ENCODE measurements around the gene HMX3. TPM values are rescaled to one million over a fixed set of nuclear protein-coding genes. Genes with fewer than 3 reads are reported as not detected.

Gene HMX3
- total and polyA plus RNA-seq, 9 donors: not detected

GRCh38 chr10:123133541-123134342, 2.0 kb upstream of the HMX3 start:
- peaks cover 38% of the 10 kb centered on the region for H3K4me1 ChIP-seq (ENCODE audit: control insufficient read depth, insufficient read depth, low read length)
- H3K27ac ChIP-seq (ENCODE audit: low read length): no peak overlapping the region
- H3K27me3 ChIP-seq (ENCODE audit: control insufficient read depth, insufficient read depth, low read length): peaks cover 86% of the 10 kb centered on the region
- H3K9me3 ChIP-seq (replicated peaks; ENCODE audit: control insufficient read depth, low read depth, low read length): no peaks in the 10 kb centered on the region
- H3K36me3 ChIP-seq (ENCODE audit: control insufficient read depth, insufficient read depth, low read length): no peaks in the 10 kb centered on the region
- 2% methylated on average over 24 of the region's 40 CpGs for WGBS (ENCODE audit: insufficient coverage)
- H3K4me3 ChIP-seq (ENCODE audit: low read length): no peak overlapping the region
- no peak for DNase-seq

GRCh38 chr10:123134343-123134914, 1.3 kb upstream of the HMX3 start:
- Histone ChIP-seq H3K9me3 (replicated peaks; ENCODE audit: control insufficient read depth, low read depth, low read length) (no peaks in the 10 kb centered on the region), H3K27ac (ENCODE audit: low read length) (no peak overlapping the region), H3K36me3 (ENCODE audit: control insufficient read depth, insufficient read depth, low read length) (no peaks in the 10 kb centered on the region), H3K27me3 (ENCODE audit: control insufficient read depth, insufficient read depth, low read length) (peaks cover 88% of the 10 kb centered on the region), H3K4me3 (ENCODE audit: low read length) (no peak overlapping the region), H3K4me1 (ENCODE audit: control insufficient read depth, insufficient read depth, low read length) (peaks cover 39% of the 10 kb centered on the region)
- DNase-seq: no peak
- 0% methylated on average over 37 of the region's 42 CpGs for WGBS (ENCODE audit: insufficient coverage)

- H3K27me3 ChIP-seq (ENCODE audit: control insufficient read depth, insufficient read depth, low read length): peaks cover 88% of the 10 kb centered on the region
- H3K4me1 ChIP-seq (ENCODE audit: control insufficient read depth, insufficient read depth, low read length): peaks cover 41% of the 10 kb centered on the region
- no peak overlapping the region for H3K4me3 ChIP-seq (ENCODE audit: low read length)
- H3K27ac ChIP-seq (ENCODE audit: low read length): no peak overlapping the region
- no peaks in the 10 kb centered on the region for H3K9me3 ChIP-seq (replicated peaks; ENCODE audit: control insufficient read depth, low read depth, low read length)
- under 1% methylated on average over 37 of the region's 46 CpGs for WGBS (ENCODE audit: insufficient coverage)
- no peak for DNase-seq
- no peaks in the 10 kb centered on the region for H3K36me3 ChIP-seq (ENCODE audit: control insufficient read depth, insufficient read depth, low read length)
Observed at GRCh38 chr10:123134915-123135414, 805 bp upstream of the HMX3 start.

- no peaks in the 10 kb centered on the region for H3K9me3 ChIP-seq (replicated peaks; ENCODE audit: control insufficient read depth, low read depth, low read length)
- no peak overlapping the region for H3K4me3 ChIP-seq (ENCODE audit: low read length)
- no peaks in the 10 kb centered on the region for H3K36me3 ChIP-seq (ENCODE audit: control insufficient read depth, insufficient read depth, low read length)
- DNase-seq: no peak
- no peak overlapping the region for H3K27ac ChIP-seq (ENCODE audit: low read length)
- peaks cover 41% of the 10 kb centered on the region for H3K4me1 ChIP-seq (ENCODE audit: control insufficient read depth, insufficient read depth, low read length)
- peaks cover 96% of the 10 kb centered on the region for H3K27me3 ChIP-seq (ENCODE audit: control insufficient read depth, insufficient read depth, low read length)
- under 1% methylated on average over 58 of the region's 59 CpGs for WGBS (ENCODE audit: insufficient coverage)
Observed at GRCh38 chr10:123136221-123136805, 543 bp downstream of the HMX3 start.

- no peaks in the 10 kb centered on the region for H3K36me3 ChIP-seq (ENCODE audit: control insufficient read depth, insufficient read depth, low read length)
- no peak for DNase-seq
- peaks cover 97% of the 10 kb centered on the region for H3K27me3 ChIP-seq (ENCODE audit: control insufficient read depth, insufficient read depth, low read length)
- H3K4me1 ChIP-seq (ENCODE audit: control insufficient read depth, insufficient read depth, low read length): peaks cover 41% of the 10 kb centered on the region
- no peak overlapping the region for H3K4me3 ChIP-seq (ENCODE audit: low read length)
- under 1% methylated on average over 76 of the region's 83 CpGs for WGBS (ENCODE audit: insufficient coverage)
- H3K9me3 ChIP-seq (replicated peaks; ENCODE audit: control insufficient read depth, low read depth, low read length): no peaks in the 10 kb centered on the region
- no peak overlapping the region for H3K27ac ChIP-seq (ENCODE audit: low read length)
Observed at GRCh38 chr10:123136806-123137642, 1.3 kb downstream of the HMX3 start.

GRCh38 chr10:123139165-123139520, 3.4 kb downstream of the HMX3 start:
- Histone ChIP-seq H3K36me3 (ENCODE audit: control insufficient read depth, insufficient read depth, low read length) (no peaks in the 10 kb centered on the region), H3K27me3 (ENCODE audit: control insufficient read depth, insufficient read depth, low read length) (peaks cover 97% of the 10 kb centered on the region), H3K4me3 (ENCODE audit: low read length) (no peak overlapping the region), H3K9me3 (replicated peaks; ENCODE audit: control insufficient read depth, low read depth, low read length) (no peaks in the 10 kb centered on the region), H3K27ac (ENCODE audit: low read length) (no peak overlapping the region), H3K4me1 (ENCODE audit: control insufficient read depth, insufficient read depth, low read length) (peaks cover 36% of the 10 kb centered on the region)
- 0% methylated on average over 3 of the region's 7 CpGs for WGBS (ENCODE audit: insufficient coverage)
- DNase-seq: no peak

GRCh38 chr10:123139521-123140163, 3.9 kb downstream of the HMX3 start:
- H3K4me3 ChIP-seq (ENCODE audit: low read length): no peak overlapping the region
- no peaks in the 10 kb centered on the region for H3K36me3 ChIP-seq (ENCODE audit: control insufficient read depth, insufficient read depth, low read length)
- no peak for DNase-seq
- H3K4me1 ChIP-seq (ENCODE audit: control insufficient read depth, insufficient read depth, low read length): peaks cover 34% of the 10 kb centered on the region
- no peaks in the 10 kb centered on the region for H3K9me3 ChIP-seq (replicated peaks; ENCODE audit: control insufficient read depth, low read depth, low read length)
- H3K27ac ChIP-seq (ENCODE audit: low read length): no peak overlapping the region
- peaks cover 97% of the 10 kb centered on the region for H3K27me3 ChIP-seq (ENCODE audit: control insufficient read depth, insufficient read depth, low read length)
- WGBS (ENCODE audit: insufficient coverage): 2% methylated on average over 31 of the region's 32 CpGs

GRCh38 chr10:123140164-123140982, 4.6 kb downstream of the HMX3 start:
- Histone ChIP-seq H3K27me3 (ENCODE audit: control insufficient read depth, insufficient read depth, low read length) (peaks cover 97% of the 10 kb centered on the region), H3K27ac (ENCODE audit: low read length) (no peak overlapping the region), H3K9me3 (replicated peaks; ENCODE audit: control insufficient read depth, low read depth, low read length) (no peaks in the 10 kb centered on the region), H3K4me1 (ENCODE audit: control insufficient read depth, insufficient read depth, low read length) (peaks cover 27% of the 10 kb centered on the region), H3K36me3 (ENCODE audit: control insufficient read depth, insufficient read depth, low read length) (no peaks in the 10 kb centered on the region), H3K4me3 (ENCODE audit: low read length) (no peak overlapping the region)
- WGBS (ENCODE audit: insufficient coverage): 3% methylated on average over 25 of the region's 43 CpGs
- DNase-seq: no peak

- Histone ChIP-seq H3K27me3 (ENCODE audit: control insufficient read depth, insufficient read depth, low read length) (peaks cover 97% of the 10 kb centered on the region), H3K36me3 (ENCODE audit: control insufficient read depth, insufficient read depth, low read length) (no peaks in the 10 kb centered on the region), H3K27ac (ENCODE audit: low read length) (no peak overlapping the region), H3K9me3 (replicated peaks; ENCODE audit: control insufficient read depth, low read depth, low read length) (no peaks in the 10 kb centered on the region), H3K4me1 (ENCODE audit: control insufficient read depth, insufficient read depth, low read length) (peaks cover 25% of the 10 kb centered on the region), H3K4me3 (ENCODE audit: low read length) (no peak overlapping the region)
- no CpG with 5 or more reads among the region's 6 CpGs for WGBS (ENCODE audit: insufficient coverage)
- DNase-seq: no peak
Observed at GRCh38 chr10:123140983-123141390, 5.2 kb downstream of the HMX3 start.
